ENCODE data around the gene TPSAB1. TPM values are rescaled to one million over a fixed set of nuclear protein-coding genes. Genes with fewer than 3 reads are reported as not detected.
A peak's percentile ranks its signal among the peaks of the same experiment; 100 is the strongest.

TPSAB1 gene
- polyA plus RNA-seq, 3 donors = not detected

- Mint-ChIP-seq H3K9me3 (peaks cover 2 to 17% (median 9%) of the 10 kb centered on the region in 7 donors), H3K36me3 (no peaks in the 10 kb centered on the region), H3K4me1 (no peaks in the 10 kb centered on the region), H3K27ac (peak overlapping the region in 1 of 7 donors; percentile 12), H3K27me3 (ENCODE audit: low read depth in 3 of 3) (peaks cover 1 to 4% (median 2%) of the 10 kb centered on the region in 3 donors), H3K4me3 (no peak overlapping the region)
- no peaks in the 10 kb centered on the region for H3K27me3 ChIP-seq (ENCODE audit: control insufficient read depth in 2 of 2, insufficient read depth in 2 of 2, low read length in 2 of 2)
- no peak overlapping the region for H3K9ac ChIP-seq (ENCODE audit: insufficient read depth, low read length, poor library complexity, severe bottlenecking)
- no peak overlapping the region for H2AFZ ChIP-seq (ENCODE audit: insufficient read depth, low read depth, low read length, poor library complexity, severe bottlenecking)
- WGBS (ENCODE audit: insufficient coverage) = 92% methylated on average over 9 of the region's 19 CpGs
- H3K4me2 ChIP-seq (replicated peaks; ENCODE audit: extremely low read depth, low read length, poor library complexity, severe bottlenecking) = no peak overlapping the region
- H3K79me2 ChIP-seq (ENCODE audit: insufficient read depth, low read length) = no peaks in the 10 kb centered on the region
- no peaks in the 10 kb centered on the region for H3K4me1 ChIP-seq (ENCODE audit: control insufficient read depth in 1 of 2, insufficient read depth in 2 of 2, low read length in 2 of 2)
- TF ChIP-seq CTCF (IDR thresholded peaks at IDR 0.05) = no peak
- no peak overlapping the region for H3K4me3 ChIP-seq (replicated peaks in 1 of 3; ENCODE audit: low read depth in 2 of 3, low read length in 3 of 3)
- peaks cover 0 to 6% of the 10 kb centered on the region in 2 donors for H3K9me3 ChIP-seq (replicated peaks in 1 of 2; ENCODE audit: control insufficient read depth in 1 of 2, insufficient read depth in 1 of 2, low read length in 2 of 2)
- intact Hi-C loops (cut with micrococcal nuclease) = no loop called here
- DNase-seq = no peak
- no peak overlapping the region for H3K27ac ChIP-seq (ENCODE audit: low read depth in 1 of 2, low read length in 2 of 2)
- no peaks in the 10 kb centered on the region for H4K20me1 ChIP-seq (ENCODE audit: insufficient read depth, low read length)
- H3K36me3 ChIP-seq (replicated peaks in 1 of 2; ENCODE audit: control insufficient read depth in 1 of 2, insufficient read depth in 2 of 2, low read length in 2 of 2) = no peaks in the 10 kb centered on the region
Observed at GRCh38 chr16:1199347-1200013, 41.0 kb upstream of the TPSAB1 start.

GRCh38 chr16:1200014-1200627, 40.4 kb upstream of the TPSAB1 start:
- H3K27ac Mint-ChIP-seq = peak overlapping the region in 1 of 7 donors; percentile 12

More at GRCh38 chr16:1200014-1200627, 40.4 kb upstream of the TPSAB1 start:
- Mint-ChIP-seq H3K27me3 (ENCODE audit: low read depth in 3 of 3) (peaks cover 0 to 4% (median 2%) of the 10 kb centered on the region in 3 donors), H3K36me3 (no peaks in the 10 kb centered on the region), H3K9me3 (peaks cover 2 to 17% (median 9%) of the 10 kb centered on the region in 7 donors), H3K4me1 (no peaks in the 10 kb centered on the region), H3K4me3 (no peak overlapping the region)
- Histone ChIP-seq H3K79me2 (ENCODE audit: insufficient read depth, low read length) (no peaks in the 10 kb centered on the region), H3K9ac (ENCODE audit: insufficient read depth, low read length, poor library complexity, severe bottlenecking) (no peak overlapping the region), H3K4me3 (replicated peaks in 1 of 3; ENCODE audit: low read depth in 2 of 3, low read length in 3 of 3) (no peak overlapping the region), H4K20me1 (ENCODE audit: insufficient read depth, low read length) (no peaks in the 10 kb centered on the region), H3K27me3 (ENCODE audit: control insufficient read depth in 2 of 2, insufficient read depth in 2 of 2, low read length in 2 of 2) (no peaks in the 10 kb centered on the region), H2AFZ (ENCODE audit: insufficient read depth, low read depth, low read length, poor library complexity, severe bottlenecking) (no peak overlapping the region), H3K36me3 (replicated peaks in 1 of 2; ENCODE audit: control insufficient read depth in 1 of 2, insufficient read depth in 2 of 2, low read length in 2 of 2) (no peaks in the 10 kb centered on the region), H3K4me1 (ENCODE audit: control insufficient read depth in 1 of 2, insufficient read depth in 2 of 2, low read length in 2 of 2) (no peaks in the 10 kb centered on the region), H3K4me2 (replicated peaks; ENCODE audit: extremely low read depth, low read length, poor library complexity, severe bottlenecking) (no peak overlapping the region), H3K9me3 (replicated peaks in 1 of 2; ENCODE audit: control insufficient read depth in 1 of 2, insufficient read depth in 1 of 2, low read length in 2 of 2) (peaks cover 0 to 6% of the 10 kb centered on the region in 2 donors), H3K27ac (ENCODE audit: low read depth in 1 of 2, low read length in 2 of 2) (no peak overlapping the region)
- no peak for DNase-seq
- TF ChIP-seq CTCF (IDR thresholded peaks at IDR 0.05) = no peak
- WGBS (ENCODE audit: insufficient coverage) = 96% methylated on average over 33 of the region's 38 CpGs
- intact Hi-C loops (cut with micrococcal nuclease) = no loop called here
